Suppressor macrophage (primary cell): ENCODE results near the gene VTI1A.
A peak's percentile ranks its signal among the peaks of the same experiment; 100 is the strongest.
"Not testable (repeated sequence)": the region's sequence is repeated elsewhere in the genome, so short reads cannot be mapped to it uniquely, and the experiment has no call there.

Experiments
- DNase-seq, 4 experiments: peaks; one replicate each; pipeline ENCODE4 v3.0.0-alpha.2; 2020 to 2022

Gene VTI1A

GRCh38 chr10:112589081-112589480 lies 142.1 kb downstream of the VTI1A start:
- DNase-seq, result no peak

GRCh38 chr10:112590786-112591185 lies 143.8 kb downstream of the VTI1A start:
- DNase-seq, result not testable (repeated sequence)

- no peak for DNase-seq
These were observed 146.0 kb downstream of the VTI1A start for GRCh38 chr10:112593023-112593422.

GRCh38 chr10:112601214-112602090 lies 154.4 kb downstream of the VTI1A start:
- no peak for DNase-seq

GRCh38 chr10:112603062-112603461 lies 156.0 kb downstream of the VTI1A start:
- no peak for DNase-seq

DNA sequence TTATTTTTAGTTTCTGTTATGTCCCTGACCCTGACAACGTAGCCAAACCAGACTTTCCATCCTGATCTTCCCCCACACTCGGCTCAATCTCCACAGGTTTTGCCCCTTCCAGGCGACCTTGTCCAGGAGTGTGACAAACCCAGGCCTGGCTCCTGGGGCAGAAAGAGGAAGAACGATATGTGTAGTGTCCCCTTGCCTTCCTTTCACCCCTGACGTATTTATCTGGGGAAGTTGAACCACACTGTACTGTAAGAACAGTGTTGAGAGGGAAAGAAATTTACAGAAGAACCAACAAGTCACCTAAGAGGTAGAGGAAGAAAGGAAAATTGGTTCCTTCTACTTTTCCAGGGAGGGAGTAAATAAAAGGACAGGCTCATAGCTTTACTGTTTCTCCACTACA lies 158.0 kb downstream of the VTI1A start:
- DNase-seq, result peak; percentile 25 to 54 (median 42)

DNA sequence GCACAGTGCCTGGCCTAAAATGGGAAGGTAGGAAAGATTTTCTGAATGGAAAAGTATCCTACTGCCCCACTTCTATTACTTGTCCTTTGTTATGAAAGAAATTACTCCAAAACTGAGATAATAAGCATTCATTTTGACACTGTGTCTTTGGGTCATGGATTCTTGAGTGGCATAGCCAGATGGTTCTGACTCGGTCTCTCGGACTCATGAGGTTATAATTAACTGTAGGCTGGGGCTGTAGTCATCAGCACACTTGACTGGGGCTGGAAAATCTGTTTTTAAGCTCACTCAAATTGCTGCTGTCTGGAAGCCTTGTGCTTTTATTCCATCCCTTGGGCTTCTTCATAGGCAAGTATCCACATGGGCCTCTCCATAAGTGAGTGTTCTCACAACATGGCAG lies 160.5 kb downstream of the VTI1A start:
- DNase-seq, result no peak

DNA sequence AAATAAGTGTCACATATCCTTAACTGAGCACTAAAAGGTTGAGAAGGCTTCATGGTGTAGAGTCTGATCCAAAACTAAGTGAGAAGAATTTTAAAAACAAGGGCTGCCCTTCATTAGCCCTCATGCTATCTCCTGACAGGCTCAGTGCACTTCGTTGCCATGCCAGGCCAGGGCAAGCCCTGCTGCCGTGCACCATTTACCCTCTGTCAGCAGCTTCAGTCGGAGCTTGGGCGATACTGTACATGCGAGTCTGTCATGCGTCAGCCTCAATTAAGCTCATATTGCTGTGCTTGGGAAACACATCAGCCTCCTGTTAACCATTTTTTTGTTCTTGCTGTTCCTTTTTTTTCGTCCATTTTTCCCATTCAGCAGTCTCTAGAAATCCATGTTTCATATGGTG lies 166.6 kb downstream of the VTI1A start:
- no peak for DNase-seq

- DNase-seq, result no peak
These were observed 167.1 kb downstream of the VTI1A start for GRCh38 chr10:112614072-112614471.

- DNase-seq, result peak in 3 of 4 experiments; percentile 15 to 17 (median 15)
These were observed 167.6 kb downstream of the VTI1A start for GRCh38 chr10:112614586-112614985.

- DNase-seq, result no peak
These were observed 168.3 kb downstream of the VTI1A start for GRCh38 chr10:112615269-112615668.

DNA sequence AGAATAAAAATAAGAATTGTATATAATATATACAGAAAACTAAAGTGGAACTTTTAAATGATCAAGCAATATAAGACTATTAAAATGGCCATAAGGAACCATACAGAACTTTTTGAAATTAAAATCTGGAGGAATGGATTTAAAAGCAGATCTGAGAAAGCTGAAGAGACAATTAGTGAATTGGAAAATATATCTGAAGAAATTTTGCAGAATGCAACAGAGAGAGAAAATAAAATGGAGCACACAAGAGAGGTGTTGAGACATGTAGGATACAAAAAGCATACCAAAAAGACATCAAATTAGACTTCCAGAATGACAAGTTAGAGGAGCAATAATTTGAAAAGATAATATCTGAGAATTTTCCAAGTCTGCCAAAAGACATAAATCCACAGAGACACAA lies 169.6 kb downstream of the VTI1A start:
- no peak for DNase-seq

DNA sequence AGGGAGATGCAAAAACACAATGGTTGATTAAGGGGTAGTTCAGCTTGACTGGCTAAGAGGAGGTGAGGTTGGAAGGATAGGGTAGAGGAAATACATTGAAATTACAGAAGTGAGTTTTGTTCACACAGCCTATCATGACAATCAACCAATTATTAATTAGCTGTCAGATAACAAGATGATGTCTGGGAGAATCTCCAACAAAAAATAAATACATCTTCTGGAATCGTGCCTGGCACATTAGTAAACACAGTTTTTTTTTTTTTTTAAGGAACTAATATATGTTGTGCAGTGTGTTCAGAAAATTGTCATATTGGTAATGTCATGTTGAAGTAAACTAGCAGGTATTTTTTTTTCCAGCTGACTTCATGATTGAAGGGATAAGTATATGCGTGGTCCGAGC lies 171.8 kb downstream of the VTI1A start:
- no peak for DNase-seq

- DNase-seq, result no peak
These were observed 172.5 kb downstream of the VTI1A start for GRCh38 chr10:112619556-112619955.

- DNase-seq, result no peak
These were observed 175.8 kb downstream of the VTI1A start for GRCh38 chr10:112622786-112623185.

- DNase-seq, result no peak
These were observed 177.6 kb downstream of the VTI1A start for GRCh38 chr10:112624546-112625048.

GRCh38 chr10:112628951-112629609 lies 182.1 kb downstream of the VTI1A start:
- DNase-seq, result no peak

DNA sequence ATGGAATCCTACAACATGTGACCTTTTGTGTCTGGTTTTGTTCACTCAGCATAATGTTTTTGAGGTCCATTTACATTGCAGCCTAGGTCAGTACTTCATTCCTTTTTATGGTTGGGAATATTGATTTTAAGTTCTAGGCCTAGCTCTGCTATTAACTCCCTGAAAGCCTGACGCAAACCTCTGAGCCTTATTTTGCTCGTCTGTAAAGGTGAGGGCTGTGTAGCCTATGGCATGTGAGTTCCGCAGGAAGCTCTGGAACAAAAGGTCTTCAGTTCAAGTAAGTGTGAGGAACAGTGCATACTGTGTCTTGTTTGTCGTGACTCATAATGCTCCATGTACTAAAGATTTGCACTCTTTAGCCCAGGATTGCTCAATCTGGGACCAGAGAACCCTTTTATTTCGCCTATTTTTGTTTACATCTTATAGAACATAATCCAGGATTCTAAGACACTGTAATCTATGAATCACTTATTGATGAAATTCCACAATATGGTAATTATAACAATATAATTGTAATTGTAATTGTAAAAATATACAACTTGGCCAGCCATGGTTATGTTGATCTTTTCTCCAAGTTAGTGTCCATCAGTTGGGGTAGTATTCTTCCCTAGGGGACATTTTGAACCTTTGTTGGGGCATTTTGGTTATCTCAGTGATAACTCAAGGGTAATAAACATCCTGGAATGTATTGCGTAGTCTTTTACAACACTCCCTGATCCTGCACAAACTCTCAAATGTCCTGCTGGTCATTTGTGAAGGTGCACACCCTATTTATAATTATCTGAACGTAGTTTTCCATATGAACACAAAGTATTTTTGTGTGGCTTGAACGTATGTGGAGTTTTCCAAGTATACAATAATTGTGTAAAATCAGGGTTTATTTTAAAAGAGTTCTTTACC lies 184.7 kb downstream of the VTI1A start:
- DNase-seq, result no peak

- DNase-seq, result no peak
These were observed 187.2 kb downstream of the VTI1A start for GRCh38 chr10:112634096-112634830.

DNA sequence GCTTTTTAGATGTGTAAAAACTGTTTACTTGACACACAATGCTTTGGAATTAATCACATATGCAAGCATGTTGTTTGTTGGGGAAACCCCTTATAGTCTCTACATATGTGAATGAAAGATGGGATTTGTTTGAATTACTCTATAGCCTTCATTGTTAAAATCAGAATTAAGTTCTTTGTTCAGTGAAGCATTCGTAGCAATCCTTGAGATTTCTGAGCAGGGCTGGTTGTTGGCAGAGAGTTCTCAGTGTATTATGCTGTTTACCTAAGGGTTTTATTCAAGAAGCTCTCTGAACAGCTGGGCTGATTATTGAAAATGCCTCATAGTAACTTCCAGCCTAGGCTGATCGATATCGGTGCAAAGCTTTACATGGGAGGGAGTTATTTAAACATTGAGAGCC lies 190.9 kb downstream of the VTI1A start:
- DNase-seq, result no peak

GRCh38 chr10:112639298-112639697 lies 192.3 kb downstream of the VTI1A start:
- no peak for DNase-seq

- DNase-seq, result no peak
These were observed 193.6 kb downstream of the VTI1A start for GRCh38 chr10:112640638-112641037.
